ENCODE data around the gene SIAH3.

Gene SIAH3

DNA sequence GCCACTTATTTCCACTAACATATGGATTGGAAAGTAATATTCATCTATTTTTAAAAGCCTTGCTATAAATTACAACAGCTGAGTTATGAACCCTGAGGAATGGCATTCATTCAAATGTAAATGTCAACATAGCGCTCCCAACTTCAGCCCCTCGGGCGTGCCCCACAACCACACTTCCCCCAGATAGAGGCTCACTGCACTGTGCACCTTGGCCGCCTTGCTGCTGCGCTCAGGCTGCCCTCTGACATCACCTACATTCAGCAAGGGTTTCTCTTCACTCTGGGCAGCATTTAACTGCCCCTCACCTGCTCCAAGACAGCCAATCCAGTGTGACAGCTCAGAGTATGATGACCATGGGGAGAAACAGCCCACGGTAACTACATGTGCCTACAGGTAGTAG lies 35.1 kb downstream of the SIAH3 start:
- H3K36me3 ChIP-seq (ENCODE audit: insufficient read depth, low read length) = no peaks in the 10 kb centered on the region
- TF ChIP-seq EZH2 (IDR thresholded peaks at IDR 0.05; ENCODE audit: borderline replicate concordance, low read depth, low read length, severe bottlenecking) = no peak
- TF ChIP-seq, protein P1, sequence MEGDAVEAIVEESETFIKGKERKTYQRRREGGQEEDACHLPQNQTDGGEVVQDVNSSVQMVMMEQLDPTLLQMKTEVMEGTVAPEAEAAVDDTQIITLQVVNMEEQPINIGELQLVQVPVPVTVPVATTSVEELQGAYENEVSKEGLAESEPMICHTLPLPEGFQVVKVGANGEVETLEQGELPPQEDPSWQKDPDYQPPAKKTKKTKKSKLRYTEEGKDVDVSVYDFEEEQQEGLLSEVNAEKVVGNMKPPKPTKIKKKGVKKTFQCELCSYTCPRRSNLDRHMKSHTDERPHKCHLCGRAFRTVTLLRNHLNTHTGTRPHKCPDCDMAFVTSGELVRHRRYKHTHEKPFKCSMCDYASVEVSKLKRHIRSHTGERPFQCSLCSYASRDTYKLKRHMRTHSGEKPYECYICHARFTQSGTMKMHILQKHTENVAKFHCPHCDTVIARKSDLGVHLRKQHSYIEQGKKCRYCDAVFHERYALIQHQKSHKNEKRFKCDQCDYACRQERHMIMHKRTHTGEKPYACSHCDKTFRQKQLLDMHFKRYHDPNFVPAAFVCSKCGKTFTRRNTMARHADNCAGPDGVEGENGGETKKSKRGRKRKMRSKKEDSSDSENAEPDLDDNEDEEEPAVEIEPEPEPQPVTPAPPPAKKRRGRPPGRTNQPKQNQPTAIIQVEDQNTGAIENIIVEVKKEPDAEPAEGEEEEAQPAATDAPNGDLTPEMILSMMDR (IDR thresholded peaks at IDR 0.05; ENCODE audit: borderline replicate concordance, extremely low read depth, low read length, poor library complexity, severe bottlenecking) = no peak
- H3K27me3 ChIP-seq (ENCODE audit: insufficient read depth, low read length, poor library complexity) = peaks cover 6% of the 10 kb centered on the region
- H3K79me2 ChIP-seq (ENCODE audit: insufficient read depth, low read length) = no peaks in the 10 kb centered on the region
- no peak overlapping the region for H3K4me3 ChIP-seq (ENCODE audit: low read depth in 1 of 2, low read length in 2 of 2)
- DNase-seq = no peak
- H4K20me1 ChIP-seq (ENCODE audit: insufficient read depth, low read length) = 0 out of 2 replicates have a peak, but pooled peaks cover 2% of the 10 kb centered on the region
- no peak overlapping the region for H3K27ac ChIP-seq (ENCODE audit: low read length)
- H3K4me1 ChIP-seq (ENCODE audit: insufficient read depth, low read length) = no peaks in the 10 kb centered on the region
- no peak overlapping the region for H2AFZ ChIP-seq (ENCODE audit: low read depth, low read length)
- ATAC-seq (ENCODE audit: insufficient read depth, low read depth) = no peak
- H3K4me2 ChIP-seq (ENCODE audit: insufficient read depth, low read length) = no peak overlapping the region
- no peaks in the 10 kb centered on the region for H3K9me3 ChIP-seq (ENCODE audit: insufficient read depth, low read length, severe bottlenecking)
- no peak overlapping the region for H3K9ac ChIP-seq (ENCODE audit: low read depth, low read length)

DNA sequence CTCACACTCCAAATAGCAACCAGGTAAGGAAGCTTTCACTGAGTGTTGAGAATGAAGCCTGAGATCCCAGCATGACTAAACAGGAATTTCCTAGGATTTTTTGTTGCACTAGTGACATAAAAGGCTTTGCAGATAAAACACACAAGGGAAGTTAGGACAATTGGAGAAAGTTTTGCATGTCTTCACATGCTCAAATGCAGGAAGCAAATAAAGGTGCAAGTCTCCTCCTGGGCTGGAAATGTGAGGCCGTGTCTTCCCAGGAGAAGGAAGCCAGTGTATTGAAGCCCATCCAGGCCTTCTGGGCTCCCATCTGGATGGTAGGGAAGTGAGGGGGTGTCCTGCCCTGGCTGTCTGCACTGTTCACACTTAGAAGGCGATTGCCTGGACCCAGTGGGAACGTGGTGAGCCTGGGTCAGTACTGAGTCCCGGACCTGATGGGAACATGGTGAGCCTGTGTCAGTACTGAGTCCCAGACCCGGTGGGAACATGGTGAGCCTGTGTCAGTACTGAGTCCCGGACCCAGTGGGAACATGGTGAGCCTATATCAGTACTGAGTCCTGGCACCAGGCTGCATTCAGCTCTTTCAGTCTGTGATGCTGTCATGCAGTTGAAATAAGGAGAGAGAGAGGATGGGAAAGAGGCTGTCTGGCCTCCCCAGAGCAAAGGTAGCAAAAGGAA lies 38.7 kb downstream of the SIAH3 start:
- ATAC-seq (ENCODE audit: insufficient read depth, low read depth) = no peak
- Histone ChIP-seq H3K4me1 (ENCODE audit: insufficient read depth, low read length) (no peaks in the 10 kb centered on the region), H3K9ac (ENCODE audit: low read depth, low read length) (no peak overlapping the region), H3K4me2 (ENCODE audit: insufficient read depth, low read length) (no peak overlapping the region), H3K27me3 (ENCODE audit: insufficient read depth, low read length, poor library complexity) (peaks cover 14% of the 10 kb centered on the region), H3K4me3 (ENCODE audit: low read depth in 1 of 2, low read length in 2 of 2) (no peak overlapping the region), H4K20me1 (ENCODE audit: insufficient read depth, low read length) (no peaks in the 10 kb centered on the region), H3K36me3 (ENCODE audit: insufficient read depth, low read length) (no peaks in the 10 kb centered on the region), H3K79me2 (ENCODE audit: insufficient read depth, low read length) (no peaks in the 10 kb centered on the region), H2AFZ (ENCODE audit: low read depth, low read length) (no peak overlapping the region), H3K27ac (ENCODE audit: low read length) (no peak overlapping the region), H3K9me3 (ENCODE audit: insufficient read depth, low read length, severe bottlenecking) (no peaks in the 10 kb centered on the region)
- DNase-seq = no peak
- no peak for TF ChIP-seq EZH2 (IDR thresholded peaks at IDR 0.05; ENCODE audit: borderline replicate concordance, low read depth, low read length, severe bottlenecking)
- TF ChIP-seq, protein P1 (IDR thresholded peaks at IDR 0.05; ENCODE audit: borderline replicate concordance, extremely low read depth, low read length, poor library complexity, severe bottlenecking) = no peak

DNA sequence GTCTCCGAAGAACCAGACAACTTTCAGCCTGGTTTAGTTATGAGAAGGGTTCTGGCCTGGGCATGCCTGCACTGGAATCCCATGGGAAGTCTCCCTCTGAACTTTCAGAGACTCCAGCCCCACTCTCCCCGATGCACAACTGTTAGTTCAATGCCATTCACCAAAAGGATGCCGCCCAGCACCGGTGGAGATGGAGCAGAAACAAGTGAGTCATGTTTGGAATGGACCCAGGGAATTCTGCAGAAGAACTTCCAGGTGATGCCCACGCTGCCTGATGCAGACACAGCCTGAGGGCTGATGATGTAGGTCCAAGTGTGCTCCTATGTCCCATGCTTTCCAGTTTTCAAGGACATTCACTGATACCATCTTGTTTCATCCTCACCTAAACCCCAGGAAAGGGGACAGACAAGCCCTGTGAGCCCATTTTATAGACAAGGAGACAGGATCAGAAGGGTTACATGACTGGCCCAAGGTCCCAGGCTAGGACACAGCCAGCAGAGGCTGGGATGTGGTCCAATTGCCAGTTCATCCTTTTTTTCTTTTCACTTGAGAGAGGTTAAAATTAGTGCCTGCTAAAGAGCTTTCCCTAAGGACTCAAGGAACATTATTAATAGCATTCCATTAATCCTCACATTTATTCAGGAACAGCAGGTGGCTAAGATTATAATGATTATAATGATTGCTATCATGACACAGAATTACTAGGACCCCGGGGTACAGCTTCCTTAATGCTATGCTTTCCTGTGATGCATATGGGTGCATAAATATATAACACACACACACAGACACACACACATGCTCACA lies 39.5 kb downstream of the SIAH3 start:
- no peak overlapping the region for H2AFZ ChIP-seq (ENCODE audit: low read depth, low read length)
- H3K4me1 ChIP-seq (ENCODE audit: insufficient read depth, low read length) = no peaks in the 10 kb centered on the region
- H3K4me3 ChIP-seq (ENCODE audit: low read depth in 1 of 2, low read length in 2 of 2) = no peak overlapping the region
- no peak for ATAC-seq (ENCODE audit: insufficient read depth, low read depth)
- no peak overlapping the region for H3K27ac ChIP-seq (ENCODE audit: low read length)
- TF ChIP-seq, protein P1 (IDR thresholded peaks at IDR 0.05; ENCODE audit: borderline replicate concordance, extremely low read depth, low read length, poor library complexity, severe bottlenecking) = no peak
- TF ChIP-seq EZH2 (IDR thresholded peaks at IDR 0.05; ENCODE audit: borderline replicate concordance, low read depth, low read length, severe bottlenecking) = no peak
- no peaks in the 10 kb centered on the region for H3K79me2 ChIP-seq (ENCODE audit: insufficient read depth, low read length)
- H3K36me3 ChIP-seq (ENCODE audit: insufficient read depth, low read length) = no peaks in the 10 kb centered on the region
- no peak overlapping the region for H3K4me2 ChIP-seq (ENCODE audit: insufficient read depth, low read length)
- H3K9ac ChIP-seq (ENCODE audit: low read depth, low read length) = no peak overlapping the region
- H4K20me1 ChIP-seq (ENCODE audit: insufficient read depth, low read length) = no peaks in the 10 kb centered on the region
- peaks cover 14% of the 10 kb centered on the region for H3K27me3 ChIP-seq (ENCODE audit: insufficient read depth, low read length, poor library complexity)
- H3K9me3 ChIP-seq (ENCODE audit: insufficient read depth, low read length, severe bottlenecking) = no peaks in the 10 kb centered on the region
- DNase-seq = no peak

Data from DND-41 (cell line).